K562 (cell line): ENCODE data around the gene ST3GAL3. TPM values are rescaled to one million over a fixed set of nuclear protein-coding genes. Genes with fewer than 3 reads are reported as not detected.

Experiments used
- ATAC-seq: fragments of 200-7000 bp; cut with Tn5 transposase; 3 replicates; pipeline ENCODE4 v1.9.1; 2020; ENCODE audit warnings: moderate library complexity
- BruUV-seq: library from RNA; stranded (reverse); fragments of 400-500 nt; replicated peaks from 2 replicates; lab custom pipeline; 2021; lab: Mats Ljungman, UMichigan
- CTCF ChIA-PET: fragments of 300-600 bp; formaldehyde crosslinking; extraction: SDS; loops from one replicate; lab custom pipeline; 2021; ENCODE audit warnings: low intra/inter-chr PET ratio; lab: Yijun Ruan, JAX
- POLR2A ChIA-PET: fragments of 300-600, 350-650 bp; sonication (Branson Sonifier 250); formaldehyde crosslinking; extraction: SDS; loops from one replicate; lab custom pipeline; 2021; ENCODE audit warnings: antibody characterized with exemption, inconsistent platforms; lab: Yijun Ruan, JAX
- DNase-seq, 4 experiments: peaks; one replicate each; pipeline versions ENCODE4 v3.0.0 to v3.0.0-alpha.2; 2011 to 2018; ENCODE audit warnings: low spot score in 3 of 4, mixed read lengths in 3 of 4; ENCODE audit errors: extremely low read depth in 1 of 4
- FAIRE-seq: peaks from 2 replicates; lab custom pipeline; 2011; peaks lifted over from hg19 to GRCh38; lab: Jason Lieb, UNC
- H2AFZ ChIP-seq: 2 replicates; pipeline ENCODE4 v1.6.0; 2011; ENCODE audit warnings: low read depth, low read length, control low read depth, inconsistent platforms
- H3K27ac ChIP-seq: fragments of 200-600 bp; 3 replicates; pipeline ENCODE4 v1.8.0; 2011; ENCODE audit warnings: low read depth, mild to moderate bottlenecking, control low read depth, inconsistent platforms, low read length, moderate library complexity, mixed read lengths; ENCODE audit errors: extremely low read depth
- H3K27me3 ChIP-seq, 2 experiments: fragments of 300-600 bp in 1 of 2; 2 replicates in 1 of 2; 3 replicates in 1 of 2; pipeline versions ENCODE4 v1.6.0 to v1.8.0; 2011; ENCODE audit warnings: inconsistent platforms in 2 of 2, low read length in 2 of 2, mild to moderate bottlenecking in 1 of 2, mixed read lengths in 1 of 2, moderate library complexity in 1 of 2; ENCODE audit not compliant: control insufficient read depth in 2 of 2, insufficient read depth in 2 of 2
- H3K36me3 ChIP-seq: fragments of 300-600 bp; 3 replicates; pipeline ENCODE4 v1.8.0; 2011; ENCODE audit warnings: mild to moderate bottlenecking, low read length, inconsistent platforms; ENCODE audit not compliant: control insufficient read depth, insufficient read depth
- H3K4me1 ChIP-seq, 2 experiments: fragments of 200-600 bp in 1 of 2; replicated peaks in 1 of 2; 2 replicates in 1 of 2; 3 replicates in 1 of 2; pipeline versions ENCODE4 v1.5.1 to v1.8.0; 2011; ENCODE audit warnings: inconsistent platforms in 2 of 2, low read length in 2 of 2, mild to moderate bottlenecking in 1 of 2, mixed read lengths in 1 of 2, moderate library complexity in 1 of 2; ENCODE audit not compliant: control insufficient read depth in 2 of 2, insufficient read depth in 2 of 2
- H3K4me2 ChIP-seq: 2 replicates; pipeline ENCODE4 v1.6.1; 2011; ENCODE audit warnings: low read length, control low read depth, inconsistent platforms, mixed read lengths; ENCODE audit not compliant: insufficient read depth
- H3K4me3 ChIP-seq: fragments of 200-600 bp; sonication (generic), shearing (Covaris generic); 2 replicates; pipeline ENCODE4 v1.5.1; 2016; ENCODE audit warnings: control low read depth, inconsistent platforms
- H3K79me2 ChIP-seq: fragments of 200-600 bp; 3 replicates; pipeline ENCODE4 v1.8.0; 2011; ENCODE audit warnings: low read length, inconsistent platforms; ENCODE audit not compliant: control insufficient read depth, insufficient read depth
- H3K9ac ChIP-seq, 2 experiments: 2 replicates each; pipeline versions ENCODE4 v1.6.0 to v1.6.1; 2011; ENCODE audit warnings: low read depth in 2 of 2, low read length in 2 of 2, control low read depth in 1 of 2, inconsistent platforms in 1 of 2, mild to moderate bottlenecking in 1 of 2, mixed read lengths in 1 of 2; ENCODE audit not compliant: insufficient read depth in 1 of 2
- H3K9me1 ChIP-seq: one replicate; pipeline ENCODE4 v1.6.0; 2011; ENCODE audit warnings: inconsistent platforms, mild to moderate bottlenecking, low read length, moderate library complexity; ENCODE audit not compliant: control insufficient read depth, insufficient read depth
- H3K9me3 ChIP-seq: replicated peaks from 2 replicates; pipeline ENCODE4 v1.5.1; 2011; ENCODE audit warnings: low read depth, low read length, inconsistent platforms; ENCODE audit not compliant: control insufficient read depth, insufficient read depth
- H4K20me1 ChIP-seq: replicated peaks from 2 replicates; pipeline ENCODE4 v1.6.1; 2011; ENCODE audit warnings: low read length, inconsistent platforms, mixed read lengths; ENCODE audit not compliant: control insufficient read depth, insufficient read depth
- HNRNPH1 ChIP-seq: fragments of 200-400 bp; formaldehyde crosslinking; optimal IDR thresholded peaks from 2 replicates; pipeline ENCODE3; 2017; ENCODE audit warnings: low read depth, mild to moderate bottlenecking, low read length, moderate library complexity
- POLR2A ChIP-seq: fragments of 450-650 bp; conservative IDR thresholded peaks from 2 replicates; pipeline ENCODE4 v1.6.1; 2016
- RUNX1 ChIP-seq: sonication (generic); IDR thresholded peaks from 2 replicates; pipeline ENCODE4 v1.6.1; 2016; ENCODE audit warnings: antibody characterized with exemption, low read depth
- SRSF7 ChIP-seq: fragments of 200-400 bp; formaldehyde crosslinking; optimal IDR thresholded peaks from 2 replicates; pipeline ENCODE3; 2017; ENCODE audit warnings: mild to moderate bottlenecking, low read depth, low read length
- ZNF121 ChIP-seq: sonication (generic); formaldehyde crosslinking; conservative IDR thresholded peaks from 2 replicates; pipeline ENCODE4 v1.8.0; 2022; ENCODE audit warnings: missing genetic modification reagents
- ZNF41 ChIP-seq: fragments of 250-450 bp; sonication (Bioruptor Pico); conservative IDR thresholded peaks from 2 replicates; pipeline ENCODE4 v1.4.0; 2020; ENCODE audit warnings: mild to moderate bottlenecking
- ZNF766 ChIP-seq: fragments of 200-800 bp; sonication (Bioruptor generic); conservative IDR thresholded peaks from 2 replicates; pipeline ENCODE4 v1.6.1; 2016; ENCODE audit warnings: missing genetic modification characterization, missing compliant biosample characterization
- ZSCAN29 ChIP-seq: fragments of 450-650 bp; IDR thresholded peaks from 2 replicates; pipeline ENCODE4 v1.6.1; 2017
- WGBS: fragments of 100-300 bp; shearing (Covaris generic); methylation state at CpG from one replicate; pipeline ENCODE4 v1.1.6; 2016; ENCODE audit warnings: low coverage, mixed read lengths; ENCODE audit not compliant: insufficient coverage; ENCODE audit errors: missing lambda C conversion rate; 5-methylcytosine and 5-hydroxymethylcytosine counted together
- in situ Hi-C: fragments of 300-500 bp; cut with MboI; formaldehyde crosslinking; loops from 4 replicates; pipeline ENCODE4 v1.15.0; 2018; ENCODE audit warnings: inconsistent platforms, mixed read lengths
- intact Hi-C: fragments of 100-400 bp; cut with micrococcal nuclease; formaldehyde crosslinking; loops from 2 replicates; pipeline ENCODE4 v1.14.2; 2022
- polyA plus RNA-seq, 8 experiments: library from polyadenylated mRNA; depleted of rRNA in 4 of 8; stranded (reverse) in 5 of 8; unstranded in 3 of 8; fragments of >200 nt; fragmentation: Nextera tagmentation in 2 of 8; fragmentation: Illumina TruSeq in 1 of 8; extraction: Ambion mirVana in 2 of 8; extraction: Trizol in 1 of 8; gene quantifications; 2 replicates each; pipeline versions ENCODE4 v1.2.1 to v1.2.3, GENCODE V29; 2011 to 2014; ENCODE audit warnings: inconsistent platforms in 1 of 8, missing spikeins in 1 of 8
- total RNA-seq, 7 experiments: library from RNA; depleted of rRNA in 6 of 7; stranded (reverse); fragments of >200 nt in 6 of 7; fragmentation: Illumina TruSeq in 2 of 7; extraction: Trizol in 2 of 7; gene quantifications; 2 replicates each; pipeline versions ENCODE4 v1.2.1 to v1.2.3, GENCODE V29; 2011 to 2021; ENCODE audit warnings: low replicate concordance in 1 of 7
- TF ChIP-seq, protein P1 (sequence below): fragments of 250-450 bp; sonication (Bioruptor Pico); IDR thresholded peaks from 2 replicates; pipeline ENCODE4 v1.4.0; 2020; ENCODE audit warnings: mild to moderate bottlenecking, moderate library complexity
- TF ChIP-seq, protein P2 (sequence below): IDR thresholded peaks from 2 replicates; pipeline ENCODE4 v1.6.1; 2011; ENCODE audit warnings: borderline replicate concordance, low read depth, mild to moderate bottlenecking, moderate library complexity, low read length; ENCODE audit not compliant: insufficient read depth, poor library complexity, severe bottlenecking
- TF ChIP-seq, protein P3 (sequence below): sonication (generic); formaldehyde crosslinking; IDR thresholded peaks from 2 replicates; pipeline ENCODE4 v1.8.1; 2022; ENCODE audit warnings: missing genetic modification reagents
- TF ChIP-seq, protein P4 (sequence below): fragments of 200-800 bp; sonication (Bioruptor generic); IDR thresholded peaks from 2 replicates; pipeline ENCODE4 v1.6.1; 2017; ENCODE audit warnings: missing genetic modification characterization, missing compliant biosample characterization

Gene ST3GAL3
- total and polyA plus RNA-seq, 9 of the 15 experiments (the other 6 are each of a cell fraction or from before 2014, with no cell fraction given), result 1.2 to 18.9 (median 11.0) TPM

DNA sequence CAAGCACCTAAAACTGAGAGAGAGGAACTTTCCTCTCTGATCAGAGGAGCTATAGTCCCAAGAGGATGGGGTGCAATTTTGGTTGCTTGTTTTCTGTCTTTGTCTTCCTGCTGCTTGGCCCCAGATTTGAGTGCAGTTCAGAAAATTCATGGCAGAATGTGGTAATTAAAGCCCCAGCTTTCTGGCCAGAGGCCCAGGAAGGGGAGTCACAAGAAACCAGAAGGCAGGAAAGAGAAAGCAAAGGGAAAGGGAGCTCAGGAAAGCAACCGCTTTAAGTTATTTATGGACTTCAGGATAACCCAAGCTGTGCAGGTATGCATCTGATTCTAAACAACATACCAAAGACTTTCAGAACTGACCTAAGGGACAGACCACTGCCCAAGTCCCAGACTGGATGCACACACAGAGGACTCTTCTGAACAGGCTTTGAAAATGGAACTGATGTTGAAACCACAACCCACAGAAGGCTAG lies 88.8 kb downstream of the ST3GAL3 start:
- ChIA-PET CTCF (no interaction called here), POLR2A (interaction anchor here (0.7 to 2.4 kb wide), 3 partner anchors 10 to 36 kb away, joined by 3 to 10 read pairs (median 3); no protein-coding TSS in a partner anchor)
- Histone ChIP-seq H3K27me3 (no peaks in the 10 kb centered on the region), H3K9me3 (no peaks in the 10 kb centered on the region), H3K4me3 (no peak overlapping the region), H3K4me1 (peaks cover 0 to 8% of the 10 kb centered on the region in 2 experiments; a peak in 4 of 5 replicates), H3K79me2 (no peaks in the 10 kb centered on the region), H3K4me2 (no peak overlapping the region), H3K9ac (no peak overlapping the region), H3K36me3 (peaks cover 12% of the 10 kb centered on the region; the same call in 2 of the 3 replicates), H3K27ac (no peak overlapping the region), H3K9me1 (no peaks in the 10 kb centered on the region), H4K20me1 (no peaks in the 10 kb centered on the region), H2AFZ (no peak overlapping the region)
- intact Hi-C loops (no loop called here), in situ Hi-C loops (no loop called here)
- FAIRE-seq (peak; percentile 11), DNase-seq (no peak), ATAC-seq (no peak)
- TF ChIP-seq ZNF766 (CRISPR knock-in tag), result no peak
- TF ChIP-seq ZSCAN29, result no peak
- no peak for TF ChIP-seq ZNF41
- TF ChIP-seq, protein P1, sequence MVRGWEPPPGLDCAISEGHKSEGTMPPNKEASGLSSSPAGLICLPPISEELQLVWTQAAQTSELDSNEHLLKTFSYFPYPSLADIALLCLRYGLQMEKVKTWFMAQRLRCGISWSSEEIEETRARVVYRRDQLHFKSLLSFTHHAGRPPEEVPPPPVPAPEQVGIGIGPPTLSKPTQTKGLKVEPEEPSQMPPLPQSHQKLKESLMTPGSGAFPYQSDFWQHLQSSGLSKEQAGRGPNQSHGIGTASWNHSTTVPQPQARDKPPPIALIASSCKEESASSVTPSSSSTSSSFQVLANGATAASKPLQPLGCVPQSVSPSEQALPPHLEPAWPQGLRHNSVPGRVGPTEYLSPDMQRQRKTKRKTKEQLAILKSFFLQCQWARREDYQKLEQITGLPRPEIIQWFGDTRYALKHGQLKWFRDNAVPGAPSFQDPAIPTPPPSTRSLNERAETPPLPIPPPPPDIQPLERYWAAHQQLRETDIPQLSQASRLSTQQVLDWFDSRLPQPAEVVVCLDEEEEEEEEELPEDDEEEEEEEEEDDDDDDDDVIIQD (CRISPR knock-in tag), result no peak
- TF ChIP-seq, protein P2, sequence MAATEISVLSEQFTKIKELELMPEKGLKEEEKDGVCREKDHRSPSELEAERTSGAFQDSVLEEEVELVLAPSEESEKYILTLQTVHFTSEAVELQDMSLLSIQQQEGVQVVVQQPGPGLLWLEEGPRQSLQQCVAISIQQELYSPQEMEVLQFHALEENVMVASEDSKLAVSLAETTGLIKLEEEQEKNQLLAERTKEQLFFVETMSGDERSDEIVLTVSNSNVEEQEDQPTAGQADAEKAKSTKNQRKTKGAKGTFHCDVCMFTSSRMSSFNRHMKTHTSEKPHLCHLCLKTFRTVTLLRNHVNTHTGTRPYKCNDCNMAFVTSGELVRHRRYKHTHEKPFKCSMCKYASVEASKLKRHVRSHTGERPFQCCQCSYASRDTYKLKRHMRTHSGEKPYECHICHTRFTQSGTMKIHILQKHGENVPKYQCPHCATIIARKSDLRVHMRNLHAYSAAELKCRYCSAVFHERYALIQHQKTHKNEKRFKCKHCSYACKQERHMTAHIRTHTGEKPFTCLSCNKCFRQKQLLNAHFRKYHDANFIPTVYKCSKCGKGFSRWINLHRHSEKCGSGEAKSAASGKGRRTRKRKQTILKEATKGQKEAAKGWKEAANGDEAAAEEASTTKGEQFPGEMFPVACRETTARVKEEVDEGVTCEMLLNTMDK, result no peak
- no peak for TF ChIP-seq ZNF121 (CRISPR knock-in tag)
- TF ChIP-seq, protein P3, sequence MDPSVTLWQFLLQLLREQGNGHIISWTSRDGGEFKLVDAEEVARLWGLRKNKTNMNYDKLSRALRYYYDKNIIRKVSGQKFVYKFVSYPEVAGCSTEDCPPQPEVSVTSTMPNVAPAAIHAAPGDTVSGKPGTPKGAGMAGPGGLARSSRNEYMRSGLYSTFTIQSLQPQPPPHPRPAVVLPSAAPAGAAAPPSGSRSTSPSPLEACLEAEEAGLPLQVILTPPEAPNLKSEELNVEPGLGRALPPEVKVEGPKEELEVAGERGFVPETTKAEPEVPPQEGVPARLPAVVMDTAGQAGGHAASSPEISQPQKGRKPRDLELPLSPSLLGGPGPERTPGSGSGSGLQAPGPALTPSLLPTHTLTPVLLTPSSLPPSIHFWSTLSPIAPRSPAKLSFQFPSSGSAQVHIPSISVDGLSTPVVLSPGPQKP (CRISPR knock-in tag), result no peak
- no peak for TF ChIP-seq SRSF7
- no peak for TF ChIP-seq HNRNPH1
- no peak for TF ChIP-seq POLR2A
- TF ChIP-seq RUNX1, result no peak
- TF ChIP-seq, protein P4, sequence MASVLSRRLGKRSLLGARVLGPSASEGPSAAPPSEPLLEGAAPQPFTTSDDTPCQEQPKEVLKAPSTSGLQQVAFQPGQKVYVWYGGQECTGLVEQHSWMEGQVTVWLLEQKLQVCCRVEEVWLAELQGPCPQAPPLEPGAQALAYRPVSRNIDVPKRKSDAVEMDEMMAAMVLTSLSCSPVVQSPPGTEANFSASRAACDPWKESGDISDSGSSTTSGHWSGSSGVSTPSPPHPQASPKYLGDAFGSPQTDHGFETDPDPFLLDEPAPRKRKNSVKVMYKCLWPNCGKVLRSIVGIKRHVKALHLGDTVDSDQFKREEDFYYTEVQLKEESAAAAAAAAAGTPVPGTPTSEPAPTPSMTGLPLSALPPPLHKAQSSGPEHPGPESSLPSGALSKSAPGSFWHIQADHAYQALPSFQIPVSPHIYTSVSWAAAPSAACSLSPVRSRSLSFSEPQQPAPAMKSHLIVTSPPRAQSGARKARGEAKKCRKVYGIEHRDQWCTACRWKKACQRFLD (CRISPR knock-in tag), result no peak
- 94% methylated on average over 1 of the region's 1 CpG for WGBS
- no TSS peak for BruUV-seq
